ENCODE measurements around the gene PLAC9.

- TF ChIP-seq, protein P1, sequence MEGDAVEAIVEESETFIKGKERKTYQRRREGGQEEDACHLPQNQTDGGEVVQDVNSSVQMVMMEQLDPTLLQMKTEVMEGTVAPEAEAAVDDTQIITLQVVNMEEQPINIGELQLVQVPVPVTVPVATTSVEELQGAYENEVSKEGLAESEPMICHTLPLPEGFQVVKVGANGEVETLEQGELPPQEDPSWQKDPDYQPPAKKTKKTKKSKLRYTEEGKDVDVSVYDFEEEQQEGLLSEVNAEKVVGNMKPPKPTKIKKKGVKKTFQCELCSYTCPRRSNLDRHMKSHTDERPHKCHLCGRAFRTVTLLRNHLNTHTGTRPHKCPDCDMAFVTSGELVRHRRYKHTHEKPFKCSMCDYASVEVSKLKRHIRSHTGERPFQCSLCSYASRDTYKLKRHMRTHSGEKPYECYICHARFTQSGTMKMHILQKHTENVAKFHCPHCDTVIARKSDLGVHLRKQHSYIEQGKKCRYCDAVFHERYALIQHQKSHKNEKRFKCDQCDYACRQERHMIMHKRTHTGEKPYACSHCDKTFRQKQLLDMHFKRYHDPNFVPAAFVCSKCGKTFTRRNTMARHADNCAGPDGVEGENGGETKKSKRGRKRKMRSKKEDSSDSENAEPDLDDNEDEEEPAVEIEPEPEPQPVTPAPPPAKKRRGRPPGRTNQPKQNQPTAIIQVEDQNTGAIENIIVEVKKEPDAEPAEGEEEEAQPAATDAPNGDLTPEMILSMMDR (conservative IDR thresholded peaks at IDR 0.05; ENCODE audit: low read depth in 2 of 2), result no peak
- TF ChIP-seq POLR2AphosphoS5 (IDR thresholded peaks at IDR 0.05; ENCODE audit: low read depth) (no peak), CREB1 (CRISPR knock-in tag; IDR thresholded peaks at IDR 0.05; ENCODE audit: low read depth) (no peak), NANOG (IDR thresholded peaks at IDR 0.05; ENCODE audit: borderline replicate concordance) (no peak), EZH2phosphoT487 (IDR thresholded peaks at IDR 0.05; ENCODE audit: unreplicated experiment) (no peak), ZNF114 (CRISPR knock-in tag; IDR thresholded peaks at IDR 0.05) (no peak), EZH2 (IDR thresholded peaks at IDR 0.05; ENCODE audit: low read depth, unreplicated experiment) (no peak)
- TF ChIP-seq, protein P2, sequence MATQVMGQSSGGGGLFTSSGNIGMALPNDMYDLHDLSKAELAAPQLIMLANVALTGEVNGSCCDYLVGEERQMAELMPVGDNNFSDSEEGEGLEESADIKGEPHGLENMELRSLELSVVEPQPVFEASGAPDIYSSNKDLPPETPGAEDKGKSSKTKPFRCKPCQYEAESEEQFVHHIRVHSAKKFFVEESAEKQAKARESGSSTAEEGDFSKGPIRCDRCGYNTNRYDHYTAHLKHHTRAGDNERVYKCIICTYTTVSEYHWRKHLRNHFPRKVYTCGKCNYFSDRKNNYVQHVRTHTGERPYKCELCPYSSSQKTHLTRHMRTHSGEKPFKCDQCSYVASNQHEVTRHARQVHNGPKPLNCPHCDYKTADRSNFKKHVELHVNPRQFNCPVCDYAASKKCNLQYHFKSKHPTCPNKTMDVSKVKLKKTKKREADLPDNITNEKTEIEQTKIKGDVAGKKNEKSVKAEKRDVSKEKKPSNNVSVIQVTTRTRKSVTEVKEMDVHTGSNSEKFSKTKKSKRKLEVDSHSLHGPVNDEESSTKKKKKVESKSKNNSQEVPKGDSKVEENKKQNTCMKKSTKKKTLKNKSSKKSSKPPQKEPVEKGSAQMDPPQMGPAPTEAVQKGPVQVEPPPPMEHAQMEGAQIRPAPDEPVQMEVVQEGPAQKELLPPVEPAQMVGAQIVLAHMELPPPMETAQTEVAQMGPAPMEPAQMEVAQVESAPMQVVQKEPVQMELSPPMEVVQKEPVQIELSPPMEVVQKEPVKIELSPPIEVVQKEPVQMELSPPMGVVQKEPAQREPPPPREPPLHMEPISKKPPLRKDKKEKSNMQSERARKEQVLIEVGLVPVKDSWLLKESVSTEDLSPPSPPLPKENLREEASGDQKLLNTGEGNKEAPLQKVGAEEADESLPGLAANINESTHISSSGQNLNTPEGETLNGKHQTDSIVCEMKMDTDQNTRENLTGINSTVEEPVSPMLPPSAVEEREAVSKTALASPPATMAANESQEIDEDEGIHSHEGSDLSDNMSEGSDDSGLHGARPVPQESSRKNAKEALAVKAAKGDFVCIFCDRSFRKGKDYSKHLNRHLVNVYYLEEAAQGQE (IDR thresholded peaks at IDR 0.05; ENCODE audit: unreplicated experiment), result no peak
Measured at GRCh38 chr10:80172896-80173295, 40.4 kb downstream of the PLAC9 start.
